IgD-negative memory B cell (primary cell): ENCODE measurements around the gene HOXD11. TPM values are rescaled to one million over a fixed set of nuclear protein-coding genes. Genes with fewer than 3 reads are reported as not detected.

Source experiments
- H3K27ac Mint-ChIP-seq, 3 donors: one replicate each; pipeline ENCODE4 v1.8.0; 2020 to 2022; ENCODE audit warnings: mild to moderate bottlenecking in 3 of 3, mixed read lengths in 3 of 3, moderate library complexity in 1 of 3
- H3K27me3 Mint-ChIP-seq: one replicate; pipeline ENCODE4 v1.8.0; 2021; ENCODE audit warnings: mixed read lengths
- H3K36me3 Mint-ChIP-seq: one replicate; pipeline ENCODE4 v1.8.0; 2020; ENCODE audit warnings: mild to moderate bottlenecking, mixed read lengths
- H3K4me1 Mint-ChIP-seq, 3 donors: one replicate each; pipeline ENCODE4 v1.8.0; 2020 to 2022; ENCODE audit warnings: mixed read lengths in 3 of 3, mild to moderate bottlenecking in 1 of 3
- H3K4me3 Mint-ChIP-seq, 4 donors: one replicate each; pipeline ENCODE4 v1.8.0; 2020 to 2022; ENCODE audit warnings: mild to moderate bottlenecking in 4 of 4, mixed read lengths in 4 of 4, moderate library complexity in 3 of 4
- H3K9me3 Mint-ChIP-seq, 3 donors: one replicate each; pipeline ENCODE4 v1.8.0; 2020 to 2021; ENCODE audit warnings: mixed read lengths in 3 of 3, mild to moderate bottlenecking in 1 of 3
- polyA plus RNA-seq: library from polyadenylated mRNA; unstranded; fragments of 300-500 nt; fragmentation: Illumina TruSeq; gene quantifications from one replicate; pipeline ENCODE4 v1.2.3, GENCODE V29; 2021

Gene HOXD11
- polyA plus RNA-seq, 1 donor from 2014 or later: not detected

DNA sequence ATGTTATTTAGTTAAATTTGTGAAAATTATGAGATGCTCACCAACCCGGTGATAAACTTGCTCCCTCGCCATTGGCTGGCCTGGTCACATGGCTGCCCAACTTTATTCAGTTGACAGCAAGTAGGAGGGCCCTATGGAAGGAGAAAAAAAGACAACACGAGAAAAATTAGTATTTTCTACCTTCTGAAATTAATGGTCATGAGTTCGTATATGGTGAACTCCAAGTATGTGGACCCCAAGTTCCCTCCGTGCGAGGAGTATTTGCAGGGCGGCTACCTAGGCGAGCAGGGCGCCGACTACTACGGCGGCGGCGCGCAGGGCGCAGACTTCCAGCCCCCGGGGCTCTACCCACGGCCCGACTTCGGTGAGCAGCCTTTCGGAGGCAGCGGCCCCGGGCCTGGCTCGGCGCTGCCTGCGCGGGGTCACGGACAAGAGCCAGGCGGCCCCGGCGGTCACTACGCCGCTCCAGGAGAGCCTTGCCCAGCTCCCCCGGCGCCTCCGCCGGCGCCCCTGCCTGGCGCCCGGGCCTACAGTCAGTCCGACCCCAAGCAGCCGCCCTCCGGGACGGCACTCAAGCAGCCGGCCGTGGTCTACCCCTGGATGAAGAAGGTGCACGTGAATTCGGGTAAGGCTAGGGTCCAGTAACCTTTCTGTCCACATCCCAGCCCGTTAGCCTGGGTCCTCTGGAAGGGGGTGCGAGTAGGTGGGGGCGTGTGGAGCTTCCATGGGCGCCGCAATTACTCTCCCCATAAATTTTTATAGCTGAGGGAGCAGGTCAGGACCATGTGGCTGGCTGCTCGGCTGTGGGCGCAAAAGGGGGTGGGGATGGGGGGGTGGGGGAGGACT, 44.6 kb downstream of the HOXD11 start, which contains the start of gene HOXD4:
TSS of gene HOXD4 (plus strand) at position 109 of the 846 bp plus-strand sequence. CDS start at position 193, 84 bp downstream.
- Mint-ChIP-seq H3K27me3 (peaks cover 63% of the 10 kb centered on the region), H3K27ac (peak within 1 kb of the TSS in 2 of 3 donors; percentile 60 to 89), H3K4me1 (no peaks in the 10 kb centered on the region), H3K36me3 (no peaks in the 10 kb centered on the region), H3K4me3 (peak within 1 kb of the TSS in 1 of 4 donors; percentile 49), H3K9me3 (no peaks in the 10 kb centered on the region)

- H3K4me3 Mint-ChIP-seq: no peak overlapping the region
- peaks cover 0 to 2% (median 0%) of the 10 kb centered on the region in 3 donors for H3K9me3 Mint-ChIP-seq
- H3K27me3 Mint-ChIP-seq: peaks cover 57% of the 10 kb centered on the region
- no peak overlapping the region for H3K27ac Mint-ChIP-seq
- H3K4me1 Mint-ChIP-seq: no peaks in the 10 kb centered on the region
- no peaks in the 10 kb centered on the region for H3K36me3 Mint-ChIP-seq
Observed at GRCh38 chr2:176152350-176153181, 45.5 kb downstream of the HOXD11 start.

DNA sequence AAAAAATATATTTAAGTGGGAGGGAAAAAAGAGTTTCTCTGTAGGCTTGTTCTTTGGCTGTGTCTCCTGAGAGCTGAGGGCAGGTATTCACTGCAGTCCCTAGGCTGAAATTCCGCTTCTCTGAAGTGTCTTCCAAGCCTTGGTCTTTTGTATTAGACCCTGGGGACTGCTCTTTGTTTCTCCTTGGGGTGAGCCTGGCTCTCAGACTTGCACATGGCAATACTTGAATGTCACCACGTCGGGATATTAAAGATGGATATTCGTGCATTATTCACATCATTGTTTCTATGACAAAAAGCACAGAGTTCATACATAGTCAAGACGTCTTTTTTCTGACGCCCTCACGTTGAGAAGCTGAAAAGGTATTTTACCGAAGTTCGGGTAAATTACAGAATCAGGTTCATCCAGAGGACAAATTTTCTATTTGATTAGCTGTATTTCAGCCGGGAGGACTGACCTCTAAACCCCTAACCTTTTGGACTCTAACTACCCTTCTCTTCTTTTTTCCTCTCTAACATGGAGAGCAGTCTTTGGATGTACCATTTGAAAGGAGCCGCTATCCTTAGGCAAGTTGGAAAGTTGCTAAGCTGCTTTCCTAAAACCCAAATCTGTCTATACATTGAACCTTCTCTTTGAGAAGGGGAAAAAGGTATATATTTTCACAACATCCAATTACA, 47.6 kb downstream of the HOXD11 start:
- Mint-ChIP-seq H3K27me3 (peaks cover 52% of the 10 kb centered on the region), H3K9me3 (peaks cover 0 to 5% (median 0%) of the 10 kb centered on the region in 3 donors), H3K4me1 (peaks cover 0 to 1% (median 0%) of the 10 kb centered on the region in 3 donors), H3K27ac (no peak overlapping the region), H3K4me3 (no peak overlapping the region), H3K36me3 (no peaks in the 10 kb centered on the region)

- Mint-ChIP-seq H3K27ac (no peak overlapping the region), H3K9me3 (peaks cover 0 to 5% (median 0%) of the 10 kb centered on the region in 3 donors), H3K4me3 (peak overlapping the region in 1 of 4 donors; percentile 46), H3K4me1 (peaks cover 0 to 1% (median 0%) of the 10 kb centered on the region in 3 donors), H3K27me3 (peaks cover 48% of the 10 kb centered on the region), H3K36me3 (no peaks in the 10 kb centered on the region)
Observed at GRCh38 chr2:176155356-176156044, 48.4 kb downstream of the HOXD11 start.

DNA sequence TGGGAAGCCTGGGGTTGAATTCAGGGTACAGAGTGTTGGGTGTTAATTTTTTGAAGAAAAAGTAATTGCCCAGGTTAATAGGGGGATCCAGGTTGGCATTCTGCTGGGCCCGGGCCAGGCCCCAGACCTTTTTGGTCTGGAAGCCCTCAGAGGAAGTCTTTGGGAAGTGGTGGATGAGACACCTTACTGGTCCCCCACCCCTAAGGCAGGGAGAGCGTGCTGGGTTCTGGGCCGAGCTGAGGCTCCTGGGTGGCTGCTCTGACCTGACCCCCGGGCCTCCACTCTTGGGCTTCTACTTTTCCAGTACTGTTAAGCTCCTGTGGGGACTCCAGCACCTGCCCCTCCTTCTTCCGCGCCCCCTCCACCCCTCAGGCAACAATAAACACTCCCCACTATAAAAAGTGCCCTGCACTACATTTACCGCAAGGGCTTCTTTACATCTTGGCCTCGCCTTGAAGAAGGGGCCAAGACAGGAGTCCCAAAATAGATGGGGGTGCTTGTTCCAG, 49.3 kb downstream of the HOXD11 start:
- Mint-ChIP-seq H3K27me3 (peaks cover 48% of the 10 kb centered on the region), H3K4me1 (peaks cover 0 to 1% (median 0%) of the 10 kb centered on the region in 3 donors), H3K36me3 (no peaks in the 10 kb centered on the region), H3K27ac (peak overlapping the region; percentile 23 to 62 (median 60)), H3K4me3 (peak overlapping the region in 2 of 4 donors; percentile 29 to 41), H3K9me3 (peaks cover 0 to 7% (median 0%) of the 10 kb centered on the region in 3 donors)

- H3K27me3 Mint-ChIP-seq: peaks cover 51% of the 10 kb centered on the region
- peaks cover 0 to 7% (median 0%) of the 10 kb centered on the region in 3 donors for H3K9me3 Mint-ChIP-seq
- peaks cover 0 to 1% (median 0%) of the 10 kb centered on the region in 3 donors for H3K4me1 Mint-ChIP-seq
- H3K27ac Mint-ChIP-seq: peak within 1 kb of the TSS; percentile 78 to 96 (median 80)
- no peaks in the 10 kb centered on the region for H3K36me3 Mint-ChIP-seq
- peak within 1 kb of the TSS; percentile 21 to 76 (median 46) for H3K4me3 Mint-ChIP-seq
Observed at GRCh38 chr2:176156807-176157498, 49.9 kb downstream of the HOXD11 start, which contains the start of gene HOXD3. Gene HOXD3 (plus strand): TSS chr2:176157307. CDS start chr2:176169115, 11,808 bp downstream.

GRCh38 chr2:176157499-176158185, 50.6 kb downstream of the HOXD11 start:
- H3K27ac Mint-ChIP-seq: peak overlapping the region in 2 of 3 donors; percentile 78 to 96
- peaks cover 0 to 7% (median 0%) of the 10 kb centered on the region in 3 donors for H3K9me3 Mint-ChIP-seq
- no peaks in the 10 kb centered on the region for H3K36me3 Mint-ChIP-seq
- peak overlapping the region; percentile 21 to 76 (median 41) for H3K4me3 Mint-ChIP-seq
- H3K27me3 Mint-ChIP-seq: peaks cover 51% of the 10 kb centered on the region
- peaks cover 0 to 1% (median 0%) of the 10 kb centered on the region in 3 donors for H3K4me1 Mint-ChIP-seq

DNA sequence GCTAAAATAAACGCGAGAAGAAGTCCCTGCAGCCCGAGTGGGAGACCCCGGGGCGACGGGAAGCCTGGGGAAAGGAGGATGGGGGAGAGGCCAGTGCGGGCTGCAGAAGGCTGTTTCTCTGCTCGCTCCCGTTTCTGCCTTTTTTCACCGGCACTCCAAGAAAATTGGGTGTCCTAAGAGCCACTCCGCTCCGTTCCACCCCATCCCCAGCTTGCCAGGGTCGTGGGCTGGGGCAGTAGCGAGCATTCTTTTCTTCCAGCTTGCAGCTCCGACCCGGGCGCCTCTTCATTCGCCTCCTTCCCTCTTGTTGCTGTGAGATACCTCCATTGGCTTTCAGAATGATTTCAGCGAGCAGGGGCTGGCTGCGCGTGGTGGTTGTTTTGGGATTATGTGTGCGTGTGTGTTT, 51.1 kb downstream of the HOXD11 start:
- Mint-ChIP-seq H3K9me3 (peaks cover 0 to 7% (median 0%) of the 10 kb centered on the region in 3 donors), H3K27ac (peak overlapping the region; percentile 78 to 96 (median 80)), H3K27me3 (peaks cover 52% of the 10 kb centered on the region), H3K4me1 (peaks cover 0 to 1% (median 0%) of the 10 kb centered on the region in 3 donors), H3K36me3 (no peaks in the 10 kb centered on the region), H3K4me3 (peak overlapping the region in 3 of 4 donors; percentile 30 to 76 (median 52))

DNA sequence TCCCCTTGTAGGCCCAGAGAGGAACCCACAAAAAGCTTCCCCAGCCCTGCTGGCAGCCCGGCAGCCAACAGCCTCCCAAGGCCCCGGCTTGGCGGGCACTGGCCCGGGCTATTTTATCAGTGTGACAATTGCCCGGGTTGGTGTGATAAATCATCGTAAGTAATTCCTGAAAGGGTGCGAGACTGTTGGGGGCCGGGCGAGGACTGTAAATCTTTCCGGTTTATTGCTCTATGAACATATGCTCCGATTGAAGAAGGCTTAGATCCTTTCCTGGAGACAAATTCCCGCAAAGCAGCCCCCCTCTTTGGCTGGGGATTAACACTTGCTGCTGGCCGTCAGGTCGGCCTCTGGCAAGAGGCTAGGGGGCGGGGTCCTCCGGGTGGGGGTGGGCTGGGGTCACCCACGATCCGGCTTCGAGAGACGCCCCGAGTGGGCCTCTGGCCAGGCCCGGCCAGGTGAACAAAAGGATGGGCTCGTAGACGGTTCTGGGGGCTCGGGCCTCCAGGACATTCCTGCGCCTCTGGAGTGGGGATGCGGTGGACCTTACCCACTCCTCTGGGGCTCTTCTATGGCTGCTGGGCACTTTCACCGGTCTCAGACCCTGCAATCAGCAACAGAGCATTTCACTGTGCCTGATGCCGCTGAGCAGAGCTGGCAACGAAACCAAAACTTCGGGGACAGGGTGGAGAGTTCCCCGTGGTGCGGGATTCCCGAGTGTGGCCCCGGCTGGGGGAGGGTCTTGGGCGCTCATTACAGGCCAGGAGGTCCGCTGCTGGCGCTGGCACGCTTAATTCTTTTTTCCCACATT, 52.0 kb downstream of the HOXD11 start:
- H3K36me3 Mint-ChIP-seq: no peaks in the 10 kb centered on the region
- H3K27ac Mint-ChIP-seq: peak overlapping the region in 2 of 3 donors; percentile 46 to 78
- H3K4me1 Mint-ChIP-seq: peaks cover 0 to 2% (median 2%) of the 10 kb centered on the region in 3 donors
- peaks cover 61% of the 10 kb centered on the region for H3K27me3 Mint-ChIP-seq
- H3K4me3 Mint-ChIP-seq: no peak overlapping the region
- H3K9me3 Mint-ChIP-seq: peaks cover 0 to 11% (median 5%) of the 10 kb centered on the region in 3 donors
